Upper lobe of right lung (tissue), 1 donor: ENCODE measurements around the gene CST9. TPM values are rescaled to one million over a fixed set of nuclear protein-coding genes. Genes with fewer than 3 reads are reported as not detected.

Experiments used
- ATAC-seq: fragments of 200-7000 bp; cut with Tn5 transposase; one replicate; pipeline ENCODE4 v1.9.1; 2020; ENCODE audit warnings: mild to moderate bottlenecking, moderate library complexity
- DNase-seq: peaks from one replicate; pipeline ENCODE4 v3.0.0-alpha.2; 2020
- H3K27ac ChIP-seq: fragments of 200-600 bp; one replicate; pipeline ENCODE4 v1.8.0; 2022
- H3K27me3 ChIP-seq: fragments of 200-600 bp; one replicate; pipeline ENCODE4 v1.8.0; 2022; ENCODE audit warnings: mild to moderate bottlenecking
- H3K36me3 ChIP-seq: fragments of 200-600 bp; one replicate; pipeline ENCODE4 v1.8.0; 2022
- H3K4me1 ChIP-seq: fragments of 200-600 bp; one replicate; pipeline ENCODE4 v1.8.0; 2022
- H3K4me3 ChIP-seq: fragments of 200-600 bp; one replicate; pipeline ENCODE4 v1.8.0; 2022; ENCODE audit warnings: mild to moderate bottlenecking
- H3K9me3 ChIP-seq: fragments of 200-600 bp; one replicate; pipeline ENCODE4 v1.8.0; 2022
- intact Hi-C: fragments of 100-400 bp; cut with DNase I; formaldehyde crosslinking; loops from one replicate; pipeline ENCODE4 v1.11.0; 2022
- total RNA-seq: library from RNA; stranded (reverse); fragmentation: NEBNext Ultra II Directional; extraction: Animal tissue kit (Norgen Biotek cat#: 25700); gene quantifications from one replicate; pipeline ENCODE4 v1.2.1, GENCODE V29; 2021
- TF ChIP-seq, protein P1 (sequence below): fragments of 200-600 bp; IDR thresholded peaks from one replicate; pipeline ENCODE4 v1.8.0; 2022; ENCODE audit warnings: antibody characterized with exemption
- donor health status: DM: no; HTN: yes; CAD: no; lungs with severe emphysema.

The CST9 gene
- total RNA-seq, 1 donor from 2014 or later: not detected

DNA sequence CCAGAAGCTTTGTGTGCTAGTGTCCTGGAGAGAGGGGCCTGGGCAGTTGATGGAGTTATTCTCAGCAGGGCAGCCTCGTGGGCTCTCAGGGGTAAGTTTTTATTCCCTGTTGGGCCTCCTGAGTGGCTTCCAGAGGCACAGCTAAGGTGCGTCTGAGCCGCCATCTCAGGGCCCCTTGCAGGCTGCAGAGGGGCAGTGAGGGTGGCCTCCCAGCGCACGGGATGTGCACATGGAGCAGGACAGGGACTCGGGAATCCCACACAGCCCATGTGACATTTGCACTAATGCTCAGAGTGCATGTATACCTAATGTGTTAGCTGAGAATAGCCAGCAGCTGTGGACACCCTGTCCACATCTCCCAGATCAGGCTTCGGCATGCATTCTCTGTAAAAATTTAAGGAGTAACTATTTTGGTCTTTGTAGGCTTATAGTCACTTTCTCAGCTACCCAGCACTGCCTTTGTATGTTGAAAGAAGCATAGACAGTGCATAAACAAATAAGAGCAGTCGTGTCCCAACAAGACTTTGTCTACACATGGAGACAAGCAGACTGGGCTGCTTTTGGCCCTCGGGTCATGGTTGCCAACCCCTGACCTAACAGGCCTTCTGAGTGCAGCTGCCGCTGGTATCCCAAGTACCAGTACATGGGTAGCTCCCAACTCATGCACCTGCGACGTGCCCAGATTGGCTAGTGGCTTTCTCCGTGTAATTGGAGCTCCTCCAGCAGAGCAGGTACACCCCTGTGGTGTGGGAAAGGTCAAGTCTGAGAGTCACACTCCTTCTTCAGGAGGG is 18.8 kb downstream of the CST9 start:
- H3K9me3 ChIP-seq: no peaks in the 10 kb centered on the region
- no peak overlapping the region for H3K4me3 ChIP-seq
- DNase-seq (no peak), ATAC-seq (no peak)
- H3K27me3 ChIP-seq: peaks cover 16% of the 10 kb centered on the region
- no peaks in the 10 kb centered on the region for H3K36me3 ChIP-seq
- H3K4me1 ChIP-seq: no peaks in the 10 kb centered on the region
- TF ChIP-seq, protein P1, sequence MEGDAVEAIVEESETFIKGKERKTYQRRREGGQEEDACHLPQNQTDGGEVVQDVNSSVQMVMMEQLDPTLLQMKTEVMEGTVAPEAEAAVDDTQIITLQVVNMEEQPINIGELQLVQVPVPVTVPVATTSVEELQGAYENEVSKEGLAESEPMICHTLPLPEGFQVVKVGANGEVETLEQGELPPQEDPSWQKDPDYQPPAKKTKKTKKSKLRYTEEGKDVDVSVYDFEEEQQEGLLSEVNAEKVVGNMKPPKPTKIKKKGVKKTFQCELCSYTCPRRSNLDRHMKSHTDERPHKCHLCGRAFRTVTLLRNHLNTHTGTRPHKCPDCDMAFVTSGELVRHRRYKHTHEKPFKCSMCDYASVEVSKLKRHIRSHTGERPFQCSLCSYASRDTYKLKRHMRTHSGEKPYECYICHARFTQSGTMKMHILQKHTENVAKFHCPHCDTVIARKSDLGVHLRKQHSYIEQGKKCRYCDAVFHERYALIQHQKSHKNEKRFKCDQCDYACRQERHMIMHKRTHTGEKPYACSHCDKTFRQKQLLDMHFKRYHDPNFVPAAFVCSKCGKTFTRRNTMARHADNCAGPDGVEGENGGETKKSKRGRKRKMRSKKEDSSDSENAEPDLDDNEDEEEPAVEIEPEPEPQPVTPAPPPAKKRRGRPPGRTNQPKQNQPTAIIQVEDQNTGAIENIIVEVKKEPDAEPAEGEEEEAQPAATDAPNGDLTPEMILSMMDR: no peak
- H3K27ac ChIP-seq: no peak overlapping the region
- intact Hi-C loops: no loop called here

DNA sequence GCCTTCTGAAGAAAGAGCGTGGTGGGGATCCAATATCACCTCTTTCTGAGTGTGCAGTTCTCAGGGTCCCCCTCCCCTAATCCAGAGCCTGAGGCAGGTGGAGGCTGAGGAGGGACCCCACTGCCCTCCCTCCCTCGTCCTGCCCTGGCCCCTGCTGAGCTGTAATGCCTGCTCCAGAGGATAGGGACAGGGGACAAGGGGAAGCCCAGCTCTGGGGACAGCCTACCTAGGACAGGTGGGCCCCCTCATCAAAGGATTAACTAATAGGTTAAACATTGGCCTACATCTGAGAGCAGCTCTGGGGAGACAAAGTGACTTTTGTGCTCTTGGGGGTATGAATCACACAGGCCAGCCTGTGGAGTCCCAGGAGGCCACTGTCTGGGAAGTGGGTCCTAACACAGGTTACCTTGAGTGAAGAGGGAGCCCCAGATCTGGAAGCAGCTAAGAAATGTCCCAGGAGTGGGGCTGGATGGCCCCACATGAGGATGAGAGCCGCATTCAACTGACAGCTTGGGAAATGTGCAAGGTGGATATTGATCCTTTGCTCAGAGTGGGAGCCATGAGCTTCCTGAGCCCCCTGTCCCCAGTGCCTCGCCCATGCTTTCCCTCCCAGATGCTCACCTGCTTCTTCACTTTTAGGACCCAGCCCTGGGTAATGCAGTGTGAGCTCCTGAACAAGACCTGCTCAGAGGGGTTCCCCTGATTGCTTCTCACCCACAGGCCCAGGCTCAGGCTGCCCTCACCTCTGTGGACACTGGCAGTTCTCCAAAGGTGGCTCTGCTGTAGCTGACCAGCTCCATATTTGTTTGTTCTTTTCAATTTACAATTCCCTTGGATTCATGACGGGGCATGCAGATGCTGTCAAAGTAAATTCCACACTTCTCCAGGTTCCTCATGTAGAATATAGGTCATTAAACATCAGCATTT is 19.6 kb downstream of the CST9 start:
- ATAC-seq (peak; percentile 33), DNase-seq (no peak)
- Histone ChIP-seq H3K4me1 (no peaks in the 10 kb centered on the region), H3K4me3 (no peak overlapping the region), H3K27me3 (peaks cover 16% of the 10 kb centered on the region), H3K9me3 (no peaks in the 10 kb centered on the region), H3K27ac (no peak overlapping the region), H3K36me3 (no peaks in the 10 kb centered on the region)
- intact Hi-C loops: no loop called here
- TF ChIP-seq, protein P1: no peak

DNA sequence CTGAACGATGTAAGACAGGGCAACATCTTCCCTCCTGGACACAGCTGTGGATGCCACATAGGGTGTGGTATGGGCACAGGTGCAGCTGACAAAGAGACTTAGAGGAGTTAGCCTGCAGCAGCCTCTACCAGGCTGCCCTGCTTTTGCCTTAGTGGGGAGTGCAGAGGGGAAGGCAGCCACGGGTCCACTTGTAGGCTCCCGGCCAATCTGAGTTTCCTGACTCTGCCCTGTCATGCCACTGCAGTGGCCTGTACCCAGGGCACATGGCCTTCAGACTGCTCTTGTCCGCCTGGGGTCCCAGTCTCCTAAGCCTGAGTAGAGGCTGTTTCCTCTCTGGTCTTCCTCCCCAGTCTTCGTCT is 20.3 kb downstream of the CST9 start:
- no peaks in the 10 kb centered on the region for H3K9me3 ChIP-seq
- H3K36me3 ChIP-seq: no peaks in the 10 kb centered on the region
- TF ChIP-seq, protein P1: no peak
- H3K27me3 ChIP-seq: peaks cover 16% of the 10 kb centered on the region
- H3K4me1 ChIP-seq: no peaks in the 10 kb centered on the region
- H3K27ac ChIP-seq: no peak overlapping the region
- intact Hi-C loops: no loop called here
- no peak for DNase-seq
- H3K4me3 ChIP-seq: no peak overlapping the region
- peak; percentile 17 for ATAC-seq

DNA sequence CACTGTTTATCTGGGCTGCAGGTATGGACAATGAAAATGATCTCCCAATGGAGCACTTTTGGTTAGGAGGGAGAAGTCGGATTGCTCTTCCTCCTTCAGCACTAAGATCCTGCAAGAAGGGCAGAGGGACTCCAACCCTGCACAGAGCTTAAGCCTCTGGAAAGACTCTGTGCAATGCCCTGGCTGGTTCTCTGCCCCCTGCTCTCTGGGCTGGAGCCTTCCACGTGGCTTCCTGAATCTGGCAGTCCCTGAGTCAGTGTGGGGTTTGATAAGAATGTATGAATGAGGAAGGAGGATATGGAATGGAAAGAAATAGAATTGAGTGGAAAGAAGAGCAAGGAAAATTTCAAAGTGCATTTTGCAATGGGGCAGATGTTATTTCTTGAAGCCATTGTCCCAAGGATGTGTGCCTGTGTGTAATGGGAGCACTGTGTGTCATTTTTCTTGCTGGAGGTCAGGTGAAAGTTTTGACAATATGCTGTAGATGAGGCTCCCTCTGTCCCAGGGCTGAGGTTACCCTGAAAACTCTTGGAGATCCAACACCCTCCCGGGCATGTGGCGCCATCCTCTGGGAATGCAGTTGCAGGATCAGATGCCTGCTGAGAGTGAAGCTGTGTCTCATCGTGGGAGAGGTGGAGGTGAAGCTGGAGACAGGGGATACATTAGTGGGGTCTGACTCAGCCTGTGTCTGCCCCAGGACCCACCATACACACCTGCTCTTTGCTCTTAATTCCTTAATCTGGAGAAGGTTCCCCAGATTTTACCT is 21.1 kb downstream of the CST9 start:
- TF ChIP-seq, protein P1: no peak
- H3K27ac ChIP-seq: no peak overlapping the region
- H3K4me3 ChIP-seq: no peak overlapping the region
- H3K9me3 ChIP-seq: no peaks in the 10 kb centered on the region
- H3K27me3 ChIP-seq: peaks cover 16% of the 10 kb centered on the region
- intact Hi-C loops: no loop called here
- H3K4me1 ChIP-seq: no peaks in the 10 kb centered on the region
- DNase-seq (no peak), ATAC-seq (no peak)
- H3K36me3 ChIP-seq: no peaks in the 10 kb centered on the region

DNA sequence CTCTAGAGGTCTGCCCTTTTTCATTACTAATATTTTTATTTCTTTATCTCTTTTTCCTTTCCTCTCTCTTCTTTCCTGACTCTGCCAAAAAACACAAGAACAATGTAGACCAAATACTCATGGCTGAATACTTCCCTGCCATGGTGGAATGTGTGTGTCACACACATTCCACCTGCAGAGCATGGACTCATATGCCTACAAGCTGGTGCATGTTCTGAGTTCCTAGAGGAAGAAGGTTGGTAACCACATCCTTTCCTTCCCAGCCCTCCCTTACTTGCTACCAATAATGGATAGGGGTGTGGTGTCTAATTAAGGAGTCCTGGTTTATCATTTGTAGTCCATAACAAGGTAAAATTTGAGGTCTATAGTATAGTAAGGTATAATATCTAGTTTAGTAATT is 22.2 kb downstream of the CST9 start:
- H3K36me3 ChIP-seq: no peaks in the 10 kb centered on the region
- intact Hi-C loops: no loop called here
- peaks cover 16% of the 10 kb centered on the region for H3K27me3 ChIP-seq
- H3K4me3 ChIP-seq: no peak overlapping the region
- no peak overlapping the region for H3K27ac ChIP-seq
- TF ChIP-seq, protein P1: no peak
- H3K4me1 ChIP-seq: no peaks in the 10 kb centered on the region
- H3K9me3 ChIP-seq: no peaks in the 10 kb centered on the region
- no peak for DNase-seq
- no peak for ATAC-seq
